ENCODE measurements around the gene SORBS2. TPM values are rescaled to one million over a fixed set of nuclear protein-coding genes. Genes with fewer than 3 reads are reported as not detected.

Gene SORBS2
- total RNA-seq, 2 donors from 2014 or later: 7.0 to 13.8 TPM

DNA sequence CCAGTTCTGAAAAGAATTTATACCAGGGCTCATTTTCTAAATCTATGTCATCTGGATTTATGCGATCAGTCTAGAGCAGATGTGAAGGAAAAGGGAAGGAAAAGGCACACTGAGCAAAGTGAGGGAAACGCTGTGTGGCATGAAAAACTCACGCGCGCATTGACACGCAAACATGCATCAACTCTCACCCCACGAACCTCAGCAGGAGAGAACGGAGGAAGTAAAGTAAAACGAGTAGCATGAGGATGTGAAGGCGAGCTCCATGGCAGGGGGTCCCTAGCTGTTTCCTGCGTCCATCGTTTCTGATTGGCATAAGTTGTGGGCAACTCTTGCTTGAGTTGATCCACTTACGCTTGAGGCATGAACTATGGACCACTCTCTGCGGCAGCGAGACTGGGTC, 173.9 kb downstream of the SORBS2 start:
- H3K4me3 ChIP-seq (ENCODE audit: low read length): no peak overlapping the region
- no peaks in the 10 kb centered on the region for H3K36me3 Mint-ChIP-seq (ENCODE audit: low read depth)
- no peaks in the 10 kb centered on the region for H3K4me1 ChIP-seq (ENCODE audit: control insufficient read depth, insufficient read depth, low read length)

DNA sequence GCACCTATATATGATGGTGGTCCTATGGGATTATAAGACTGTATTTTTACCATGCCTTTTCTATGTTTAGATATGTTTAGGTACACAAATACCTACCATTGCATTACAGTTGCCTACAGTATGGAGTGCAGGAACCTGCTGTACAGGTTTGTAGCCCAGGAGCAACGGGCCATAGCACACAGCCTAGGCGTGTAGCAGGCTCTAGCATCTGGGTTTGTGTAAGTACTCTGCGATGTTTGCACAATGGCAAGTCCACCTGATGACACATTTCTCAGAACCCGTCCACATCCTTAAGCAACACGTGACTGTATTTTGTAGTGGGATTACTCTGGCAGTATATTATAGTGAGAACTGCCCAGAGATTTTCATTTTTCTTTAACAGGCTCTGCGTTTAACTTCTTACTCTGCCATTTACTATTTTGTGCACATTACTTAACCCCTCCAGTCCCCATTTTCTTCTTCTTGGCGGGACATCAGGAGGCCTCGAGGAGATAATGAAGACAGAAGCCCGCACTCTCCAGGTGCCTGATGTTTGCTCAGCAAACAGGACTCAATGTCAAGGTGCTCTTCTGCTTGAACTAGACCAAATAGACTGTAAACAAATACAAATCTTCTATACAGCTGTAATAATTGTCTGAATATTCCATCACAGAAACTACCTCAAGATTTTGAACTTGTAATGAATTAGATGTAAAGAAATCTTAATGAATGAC, 174.7 kb downstream of the SORBS2 start:
- Histone ChIP-seq H3K9ac (ENCODE audit: extremely low read depth, low read length, poor library complexity, severe bottlenecking) (no peak overlapping the region), H3K27me3 (ENCODE audit: control insufficient read depth, insufficient read depth, low read length, poor library complexity, severe bottlenecking) (no peaks in the 10 kb centered on the region), H3K9me3 (ENCODE audit: control insufficient read depth, low read length) (peaks cover 12% of the 10 kb centered on the region), H3K36me3 (ENCODE audit: control insufficient read depth, insufficient read depth, low read length) (no peaks in the 10 kb centered on the region), H3K4me1 (ENCODE audit: control insufficient read depth, insufficient read depth, low read length) (no peaks in the 10 kb centered on the region), H3K4me3 (ENCODE audit: low read length) (no peak overlapping the region), H3K27ac (ENCODE audit: low read depth, low read length) (no peak overlapping the region)
- Mint-ChIP-seq H3K4me3 (no peak overlapping the region), H3K27me3 (ENCODE audit: insufficient read depth) (peaks cover 8% of the 10 kb centered on the region), H3K9me3 (no peaks in the 10 kb centered on the region), H3K27ac (no peak overlapping the region), H3K36me3 (ENCODE audit: low read depth) (no peaks in the 10 kb centered on the region), H3K4me1 (peaks cover 6% of the 10 kb centered on the region)
- DNase-seq: no peak
- WGBS, 2 experiments (ENCODE audit: insufficient coverage in 1 of 2, insufficient read length in 1 of 2): 92 to 93% methylated on average over 7 to 9 of the region's 9 CpGs
- TF ChIP-seq, protein P1, sequence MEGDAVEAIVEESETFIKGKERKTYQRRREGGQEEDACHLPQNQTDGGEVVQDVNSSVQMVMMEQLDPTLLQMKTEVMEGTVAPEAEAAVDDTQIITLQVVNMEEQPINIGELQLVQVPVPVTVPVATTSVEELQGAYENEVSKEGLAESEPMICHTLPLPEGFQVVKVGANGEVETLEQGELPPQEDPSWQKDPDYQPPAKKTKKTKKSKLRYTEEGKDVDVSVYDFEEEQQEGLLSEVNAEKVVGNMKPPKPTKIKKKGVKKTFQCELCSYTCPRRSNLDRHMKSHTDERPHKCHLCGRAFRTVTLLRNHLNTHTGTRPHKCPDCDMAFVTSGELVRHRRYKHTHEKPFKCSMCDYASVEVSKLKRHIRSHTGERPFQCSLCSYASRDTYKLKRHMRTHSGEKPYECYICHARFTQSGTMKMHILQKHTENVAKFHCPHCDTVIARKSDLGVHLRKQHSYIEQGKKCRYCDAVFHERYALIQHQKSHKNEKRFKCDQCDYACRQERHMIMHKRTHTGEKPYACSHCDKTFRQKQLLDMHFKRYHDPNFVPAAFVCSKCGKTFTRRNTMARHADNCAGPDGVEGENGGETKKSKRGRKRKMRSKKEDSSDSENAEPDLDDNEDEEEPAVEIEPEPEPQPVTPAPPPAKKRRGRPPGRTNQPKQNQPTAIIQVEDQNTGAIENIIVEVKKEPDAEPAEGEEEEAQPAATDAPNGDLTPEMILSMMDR (conservative IDR thresholded peaks at IDR 0.05): no peak

More for the DNA sequence above, 173.9 kb downstream of the SORBS2 start:
- Histone ChIP-seq H3K27ac (ENCODE audit: low read depth, low read length) (no peak overlapping the region), H3K9ac (ENCODE audit: extremely low read depth, low read length, poor library complexity, severe bottlenecking) (no peak overlapping the region), H3K36me3 (ENCODE audit: control insufficient read depth, insufficient read depth, low read length) (no peaks in the 10 kb centered on the region), H3K27me3 (ENCODE audit: control insufficient read depth, insufficient read depth, low read length, poor library complexity, severe bottlenecking) (no peaks in the 10 kb centered on the region), H3K9me3 (ENCODE audit: control insufficient read depth, low read length) (peaks cover 12% of the 10 kb centered on the region)
- peaks cover 6% of the 10 kb centered on the region for H3K4me1 Mint-ChIP-seq
- TF ChIP-seq, protein P1 (conservative IDR thresholded peaks at IDR 0.05): no peak
- 92 to 95% methylated on average over 8 to 15 of the region's 15 CpGs for WGBS, 2 experiments (ENCODE audit: insufficient coverage in 1 of 2, insufficient read length in 1 of 2)
- no peak for DNase-seq
- H3K27ac Mint-ChIP-seq: no peak overlapping the region
- H3K4me3 Mint-ChIP-seq: peak overlapping the region; percentile 68
- H3K27me3 Mint-ChIP-seq (ENCODE audit: insufficient read depth): peaks cover 8% of the 10 kb centered on the region
- H3K9me3 Mint-ChIP-seq: no peaks in the 10 kb centered on the region

DNA sequence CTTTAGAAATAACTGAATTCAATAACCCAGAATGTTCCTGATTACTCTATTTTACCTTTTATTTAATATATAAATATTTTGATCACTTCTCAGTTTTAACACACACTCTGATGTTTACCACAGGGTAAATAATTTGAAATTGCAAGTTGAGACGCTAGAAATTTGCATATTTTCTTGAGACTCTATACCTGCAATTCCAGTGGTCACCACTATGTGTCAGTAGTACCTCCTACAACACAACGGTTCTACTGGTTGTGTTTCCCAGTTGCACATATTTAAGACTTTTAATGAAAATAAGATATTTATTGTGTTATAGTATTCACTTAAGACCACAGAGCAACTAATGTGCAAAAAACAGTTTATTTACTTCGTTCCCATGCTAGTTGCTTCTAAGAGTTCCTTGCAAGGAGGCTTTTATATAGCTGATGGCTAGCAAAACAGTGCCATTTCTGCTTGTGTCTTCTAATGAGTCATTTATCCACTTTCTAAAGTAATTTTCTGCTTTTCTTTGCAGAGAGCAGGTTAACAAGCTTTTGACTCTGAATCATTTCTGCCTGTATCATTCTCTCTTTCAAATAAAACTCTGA, 177.8 kb downstream of the SORBS2 start:
- no peak overlapping the region for H3K9ac ChIP-seq (ENCODE audit: extremely low read depth, low read length, poor library complexity, severe bottlenecking)
- no peaks in the 10 kb centered on the region for H3K27me3 ChIP-seq (ENCODE audit: control insufficient read depth, insufficient read depth, low read length, poor library complexity, severe bottlenecking)
- no peak overlapping the region for H3K4me3 ChIP-seq (ENCODE audit: low read length)
- Mint-ChIP-seq H3K36me3 (ENCODE audit: low read depth) (no peaks in the 10 kb centered on the region), H3K27ac (no peak overlapping the region), H3K4me3 (no peak overlapping the region), H3K27me3 (ENCODE audit: insufficient read depth) (peaks cover 6% of the 10 kb centered on the region), H3K9me3 (no peaks in the 10 kb centered on the region), H3K4me1 (no peaks in the 10 kb centered on the region)
- 74 to 82% methylated on average over 2 to 3 of the region's 3 CpGs for WGBS, 2 experiments (ENCODE audit: insufficient coverage in 1 of 2, insufficient read length in 1 of 2)
- no peaks in the 10 kb centered on the region for H3K4me1 ChIP-seq (ENCODE audit: control insufficient read depth, insufficient read depth, low read length)
- peaks cover 12% of the 10 kb centered on the region for H3K9me3 ChIP-seq (ENCODE audit: control insufficient read depth, low read length)
- H3K27ac ChIP-seq (ENCODE audit: low read depth, low read length): no peak overlapping the region
- no peak for DNase-seq
- H3K36me3 ChIP-seq (ENCODE audit: control insufficient read depth, insufficient read depth, low read length): no peaks in the 10 kb centered on the region
- TF ChIP-seq, protein P1 (conservative IDR thresholded peaks at IDR 0.05): peak; percentile 93

Data from endodermal cell (in vitro differentiated cells).